HG03378 (cell line): ENCODE results near the gene CTIF.

Experiments used
- ATAC-seq: cut with Tn5 transposase; IDR thresholded peaks from one replicate; pipeline ENCODE4 v1.9.1; 2021; ENCODE audit warnings: mild to moderate bottlenecking, moderate library complexity; ENCODE audit not compliant: unreplicated experiment

Gene CTIF

DNA sequence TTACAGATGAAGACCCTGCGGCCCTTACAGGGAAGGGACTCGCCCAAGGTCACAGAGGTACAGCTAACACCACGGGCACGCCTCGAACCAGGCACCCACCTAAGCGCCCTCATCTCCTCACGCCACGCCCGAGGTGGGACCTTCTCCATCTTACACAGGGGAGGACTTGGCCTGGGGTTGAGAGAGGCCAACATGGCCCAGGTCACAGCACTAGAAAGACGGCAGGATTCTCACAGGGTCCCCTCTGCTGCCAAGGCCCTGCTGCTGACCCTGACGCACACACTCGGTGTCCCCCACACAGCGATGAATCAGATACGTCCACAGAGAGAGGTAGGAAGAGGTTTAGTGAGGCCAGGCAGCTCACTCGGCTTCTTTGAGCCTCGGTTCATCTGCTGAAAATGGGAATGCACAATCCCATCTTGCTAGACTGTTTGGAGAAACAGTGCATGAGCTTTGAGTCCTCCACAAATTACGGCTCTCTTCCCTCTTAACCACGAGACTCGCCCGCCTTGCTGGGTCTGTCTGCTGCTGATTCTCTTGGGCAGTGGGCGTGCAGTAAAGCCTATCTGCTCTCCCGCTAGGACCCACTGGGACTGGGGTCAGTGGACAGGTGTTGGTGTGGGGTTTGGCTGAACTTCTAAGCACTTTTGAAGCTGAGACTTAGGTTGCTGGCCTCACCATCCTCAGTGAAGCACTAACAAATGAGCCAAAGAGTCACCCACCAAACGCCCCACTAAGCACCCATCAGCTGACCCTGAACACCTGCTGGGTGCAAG, 332.7 kb downstream of the CTIF start:
- ATAC-seq: no peak

GRCh38 chr18:48872234-48873145, 333.7 kb downstream of the CTIF start:
- ATAC-seq: no peak

GRCh38 chr18:48874233-48874632, 335.4 kb downstream of the CTIF start:
- no peak for ATAC-seq

DNA sequence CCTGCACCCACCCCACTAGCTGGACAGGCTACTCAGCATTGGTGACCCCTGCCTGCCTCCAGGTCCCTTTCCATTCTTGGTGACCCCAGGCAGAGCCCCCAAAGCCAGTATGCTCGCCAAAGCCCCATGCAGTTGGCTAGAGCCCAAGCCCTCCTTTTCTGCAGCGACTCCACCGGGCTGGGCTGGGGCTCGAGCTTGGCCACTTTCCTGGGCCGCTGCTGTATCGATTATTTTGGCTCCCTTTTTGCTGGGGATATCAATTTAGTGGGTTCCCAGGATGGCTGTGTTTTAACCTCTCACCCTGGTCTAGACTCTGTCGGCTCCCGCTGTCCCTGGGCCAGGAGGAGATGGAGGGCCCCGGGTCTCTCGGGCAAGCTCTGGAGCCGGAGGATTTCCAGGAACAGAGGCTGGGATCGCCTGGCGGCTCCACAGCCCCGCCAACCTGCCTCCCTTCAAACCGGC, 335.9 kb downstream of the CTIF start:
- ATAC-seq: no peak

DNA sequence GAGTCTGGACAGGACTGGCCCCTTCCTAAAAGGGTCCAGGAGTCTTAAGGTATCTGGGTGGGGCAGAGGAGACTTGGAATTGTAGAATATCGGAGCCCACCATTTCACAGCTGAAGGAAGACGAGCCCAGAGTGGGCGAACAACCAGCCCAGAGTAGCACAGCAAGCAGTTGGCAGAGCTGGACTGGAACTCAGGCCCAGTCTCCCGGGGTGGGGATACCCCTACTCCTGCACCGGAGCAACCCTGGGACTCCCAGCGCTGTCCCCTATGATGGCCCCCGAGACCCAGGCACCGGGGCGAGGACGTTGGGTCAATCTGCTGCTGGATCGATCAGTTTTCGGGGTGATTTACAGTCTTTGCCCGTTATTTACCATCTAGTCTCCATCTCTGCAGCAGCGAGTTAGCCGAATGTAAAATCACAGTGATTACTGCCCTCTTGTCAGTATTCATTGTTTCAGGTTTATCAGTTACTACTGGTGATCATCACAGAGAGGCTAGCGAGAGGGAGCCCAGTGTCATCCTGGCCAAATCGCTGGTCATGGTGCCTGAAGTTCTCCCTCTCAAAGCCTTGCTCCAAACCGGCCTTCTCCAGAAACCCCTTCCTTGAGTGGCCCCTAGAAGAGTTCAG, 336.6 kb downstream of the CTIF start:
- ATAC-seq: no peak

GRCh38 chr18:48875942-48876511, 337.2 kb downstream of the CTIF start:
- ATAC-seq: no peak

DNA sequence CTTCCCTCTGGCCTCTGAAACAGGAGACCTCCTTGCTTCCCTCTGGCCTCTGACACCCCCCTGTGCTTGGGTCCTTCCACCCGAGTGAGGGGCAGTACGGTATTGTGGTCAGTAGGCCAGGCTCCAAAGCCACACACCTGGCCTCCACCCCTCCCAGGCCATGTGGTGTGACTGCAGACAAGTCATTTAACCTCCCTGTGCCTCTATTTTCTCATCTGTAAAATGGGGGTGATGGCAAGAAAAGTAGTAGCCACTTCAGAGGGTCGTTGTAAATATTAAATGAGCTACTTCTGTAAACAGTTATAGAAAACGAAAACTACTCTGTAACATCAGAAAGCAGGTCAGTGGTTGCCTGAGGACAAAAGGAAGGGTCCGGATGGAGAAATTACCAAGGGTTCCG, 337.8 kb downstream of the CTIF start:
- ATAC-seq: no peak

- no peak for ATAC-seq
Observed at GRCh38 chr18:48877941-48878340, 339.1 kb downstream of the CTIF start.

- no peak for ATAC-seq
Observed at GRCh38 chr18:48878471-48878870, 339.6 kb downstream of the CTIF start.

- ATAC-seq: no peak
Observed at GRCh38 chr18:48879008-48879431, 340.2 kb downstream of the CTIF start.

- ATAC-seq: no peak
Observed at GRCh38 chr18:48880931-48881330, 342.1 kb downstream of the CTIF start.

DNA sequence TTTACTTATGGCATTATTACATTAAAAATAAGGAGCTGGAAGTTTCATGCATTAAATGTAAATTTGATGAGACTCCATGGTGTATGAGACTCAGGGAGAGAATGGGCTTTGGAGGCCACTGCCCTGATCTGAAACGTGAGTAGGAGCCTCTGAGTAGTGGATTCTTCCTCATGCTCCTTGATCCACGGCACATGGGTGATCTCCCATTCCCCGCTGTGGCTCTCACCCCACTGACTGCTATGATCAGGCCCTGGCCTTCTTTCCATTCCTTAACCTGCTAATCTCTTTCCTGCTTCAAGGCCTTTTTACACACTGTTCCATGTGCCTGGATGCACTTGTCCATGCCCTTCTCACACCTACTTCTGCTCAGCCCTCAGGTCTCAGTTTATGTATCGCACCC, 343.5 kb downstream of the CTIF start:
- no peak for ATAC-seq

GRCh38 chr18:48884306-48884705, 345.5 kb downstream of the CTIF start:
- ATAC-seq: no peak

- ATAC-seq: no peak
Observed at GRCh38 chr18:48884771-48885170, 345.9 kb downstream of the CTIF start.

- no peak for ATAC-seq
Observed at GRCh38 chr18:48885266-48885923, 346.6 kb downstream of the CTIF start.

DNA sequence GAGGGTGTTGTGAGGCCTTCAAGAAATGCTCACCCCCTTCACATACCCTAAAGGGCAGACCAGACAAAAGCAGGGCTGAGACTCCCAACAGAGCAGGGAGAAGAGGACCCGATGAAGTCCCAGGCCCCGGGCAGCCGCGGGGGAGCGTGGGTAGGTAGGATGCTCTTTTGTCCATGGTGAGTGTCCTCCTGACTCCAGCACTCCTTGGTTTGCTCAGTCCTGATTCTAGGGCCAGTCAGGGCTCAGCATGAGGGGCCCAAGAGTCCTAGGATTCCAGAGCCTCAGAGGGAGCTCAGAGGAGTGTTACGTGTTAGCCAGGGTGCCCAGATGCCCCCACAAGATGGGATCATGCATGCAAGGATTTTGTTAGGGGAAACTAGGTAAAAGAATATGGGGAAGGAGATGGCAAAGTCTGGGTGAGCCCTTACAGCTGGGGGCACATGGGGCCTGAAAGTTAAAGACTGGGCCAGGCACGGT, 347.1 kb downstream of the CTIF start:
- no peak for ATAC-seq

DNA sequence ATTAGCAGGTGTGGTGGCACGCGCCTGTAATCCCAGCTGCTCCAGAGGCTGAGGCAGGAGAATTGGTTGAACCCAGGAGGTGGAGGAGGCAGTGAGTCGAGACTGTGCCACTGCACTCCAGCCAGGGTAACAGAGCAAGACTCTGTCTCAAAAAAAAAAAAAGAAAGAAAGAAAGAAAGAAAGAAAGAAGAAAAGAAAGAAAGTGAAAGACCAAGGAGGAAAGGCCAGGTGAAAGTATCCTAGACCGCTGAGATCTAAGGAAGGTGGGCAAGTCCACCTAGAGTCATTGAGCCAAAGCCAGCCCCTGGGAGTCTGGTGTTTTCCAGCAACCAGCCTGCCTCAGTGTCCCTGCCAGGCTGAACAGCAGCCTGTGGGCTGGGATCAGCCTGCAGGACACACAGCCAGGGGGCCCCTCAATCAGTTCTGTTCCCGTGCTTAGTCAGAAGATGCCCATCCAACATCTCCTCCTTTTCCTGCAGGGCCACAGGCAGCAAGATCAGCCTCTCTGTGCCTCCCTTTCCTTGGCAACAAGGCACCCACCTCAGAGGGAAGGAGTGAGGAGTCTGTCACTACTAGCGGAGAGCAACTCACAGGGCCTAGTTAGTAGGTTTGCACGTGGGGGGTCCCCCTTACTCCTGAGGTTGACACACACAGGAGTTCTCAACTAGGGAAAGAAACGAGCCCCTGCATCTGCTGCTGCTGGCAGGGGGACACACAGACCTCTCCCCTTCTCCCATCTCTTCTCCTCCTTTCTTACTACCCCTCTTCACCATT, 347.9 kb downstream of the CTIF start:
- no peak for ATAC-seq

DNA sequence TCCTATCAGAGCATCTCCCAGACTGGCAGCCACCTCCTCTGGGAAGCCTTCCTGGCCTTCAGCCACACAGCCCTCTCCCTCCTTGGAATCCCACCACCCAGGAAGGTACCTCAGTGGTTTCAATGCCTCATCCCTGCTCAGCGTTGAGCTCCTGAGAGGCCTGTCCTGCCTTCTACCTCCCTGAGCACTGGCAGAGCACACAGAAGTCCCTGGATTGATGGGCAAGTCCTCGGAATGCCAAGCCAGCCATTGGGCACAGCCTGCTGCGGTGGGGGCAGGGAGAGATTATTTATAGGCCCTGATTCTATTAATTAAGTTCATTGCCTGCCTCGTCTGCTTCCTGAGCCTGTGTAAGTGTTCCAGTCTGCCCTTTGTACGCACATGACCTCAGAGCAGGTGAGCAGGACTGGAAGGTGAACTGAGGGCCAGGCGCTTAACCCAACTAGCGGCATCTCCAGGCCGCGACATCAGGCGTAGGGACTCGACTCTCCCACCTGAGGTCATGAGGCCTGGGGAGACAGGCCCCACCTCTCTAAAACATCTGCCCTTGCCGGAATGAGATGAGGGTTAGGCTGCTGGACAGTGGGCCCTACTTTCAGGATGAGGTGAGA, 348.6 kb downstream of the CTIF start:
- ATAC-seq: no peak
